Spleen (tissue), 7 donors: Measurements from ENCODE around the gene NARF.

Experiments used
- POLR2A ChIP-seq, 3 donors: fragments of 450-650 bp; IDR thresholded peaks; one replicate each; pipeline ENCODE4 v1.5.1; 2017; ENCODE audit warnings: antibody characterized with exemption in 3 of 3, mild to moderate bottlenecking in 1 of 3
- TF ChIP-seq, protein P1 (sequence below), 11 experiments: fragments of 200-600 bp in 7 of 11; fragments of 450-650 bp in 4 of 11; sonication (generic) in 4 of 11; IDR thresholded peaks in 8 of 11; conservative IDR thresholded peaks in 3 of 11; 1 replicate in 7 of 11; 2 replicates in 4 of 11; pipeline versions ENCODE4 v1.4.0 to v1.8.0; 2016 to 2021; ENCODE audit warnings: antibody characterized with exemption in 11 of 11, inconsistent platforms in 4 of 11, mild to moderate bottlenecking in 1 of 11
- donor health status: DM: no; HTN: no; CAD: no; lungs with moderate emphysema.
- donor health status: DM: no; HTN: no; CAD: no.
- donor health status: DM: no; HTN: no; CAD: no.

GRCh38 chr17:82439829-82440365 lies 18.6 kb upstream of the NARF start:
- TF ChIP-seq, protein P1, sequence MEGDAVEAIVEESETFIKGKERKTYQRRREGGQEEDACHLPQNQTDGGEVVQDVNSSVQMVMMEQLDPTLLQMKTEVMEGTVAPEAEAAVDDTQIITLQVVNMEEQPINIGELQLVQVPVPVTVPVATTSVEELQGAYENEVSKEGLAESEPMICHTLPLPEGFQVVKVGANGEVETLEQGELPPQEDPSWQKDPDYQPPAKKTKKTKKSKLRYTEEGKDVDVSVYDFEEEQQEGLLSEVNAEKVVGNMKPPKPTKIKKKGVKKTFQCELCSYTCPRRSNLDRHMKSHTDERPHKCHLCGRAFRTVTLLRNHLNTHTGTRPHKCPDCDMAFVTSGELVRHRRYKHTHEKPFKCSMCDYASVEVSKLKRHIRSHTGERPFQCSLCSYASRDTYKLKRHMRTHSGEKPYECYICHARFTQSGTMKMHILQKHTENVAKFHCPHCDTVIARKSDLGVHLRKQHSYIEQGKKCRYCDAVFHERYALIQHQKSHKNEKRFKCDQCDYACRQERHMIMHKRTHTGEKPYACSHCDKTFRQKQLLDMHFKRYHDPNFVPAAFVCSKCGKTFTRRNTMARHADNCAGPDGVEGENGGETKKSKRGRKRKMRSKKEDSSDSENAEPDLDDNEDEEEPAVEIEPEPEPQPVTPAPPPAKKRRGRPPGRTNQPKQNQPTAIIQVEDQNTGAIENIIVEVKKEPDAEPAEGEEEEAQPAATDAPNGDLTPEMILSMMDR (IDR thresholded peaks at IDR 0.05 in 8 of 11, conservative IDR thresholded peaks at IDR 0.05 in 3 of 11): no peak
- TF ChIP-seq POLR2A (IDR thresholded peaks at IDR 0.05): no peak
